IMR-90 (cell line): ENCODE measurements around the gene KAT6B. TPM values are rescaled to one million over a fixed set of nuclear protein-coding genes. Genes with fewer than 3 reads are reported as not detected.
A peak's percentile ranks its signal among the peaks of the same experiment; 100 is the strongest.

Experiments used
- ATAC-seq: fragments of 200-7000 bp; cut with Tn5 transposase; 2 replicates; pipeline ENCODE4 v1.9.1; 2020; ENCODE audit warnings: low read depth, mild to moderate bottlenecking, moderate library complexity
- BruUV-seq: library from RNA; stranded (reverse); fragments of 400-500 nt; replicated peaks from 2 replicates; lab custom pipeline; 2021; lab: Mats Ljungman, UMichigan
- CTCF ChIA-PET: fragments of 300-600 bp; formaldehyde crosslinking; extraction: SDS; loops from one replicate; lab custom pipeline; 2021; ENCODE audit warnings: antibody characterized with exemption; lab: Yijun Ruan, JAX
- POLR2A ChIA-PET: fragments of 300-600 bp; sonication (Branson Sonifier 250); formaldehyde crosslinking; loops from one replicate; lab custom pipeline; 2022; ENCODE audit warnings: antibody characterized with exemption; ENCODE audit not compliant: unreplicated experiment; lab: Charles Lee
- DNase-seq: peaks from one replicate; pipeline ENCODE4 v3.0.0; 2013
- H2AFZ ChIP-seq: replicated peaks from 2 replicates; pipeline ENCODE3; 2013; ENCODE audit warnings: low read length, mild to moderate bottlenecking; ENCODE audit not compliant: poor library complexity
- H2AK5ac ChIP-seq: 2 replicates; pipeline ENCODE4 v1.6.1; 2013; ENCODE audit warnings: low read depth, low read length, inconsistent platforms
- H2AK9ac ChIP-seq: replicated peaks from 2 replicates; pipeline ENCODE3; 2013; ENCODE audit warnings: mild to moderate bottlenecking, low read depth, low read length, moderate library complexity; ENCODE audit not compliant: poor library complexity
- H2BK120ac ChIP-seq: 2 replicates; pipeline ENCODE4 v1.6.1; 2013; ENCODE audit warnings: low read depth, low read length, inconsistent platforms
- H2BK15ac ChIP-seq: 3 replicates; pipeline ENCODE4 v1.6.1; 2013; ENCODE audit warnings: low read depth, low read length, inconsistent platforms
- H2BK20ac ChIP-seq: 2 replicates; pipeline ENCODE4 v1.6.1; 2013; ENCODE audit warnings: low read depth, mild to moderate bottlenecking, inconsistent platforms, low read length, moderate library complexity
- H2BK5ac ChIP-seq: 2 replicates; pipeline ENCODE4 v1.6.1; 2013; ENCODE audit warnings: mild to moderate bottlenecking, low read depth, low read length, inconsistent platforms; ENCODE audit not compliant: poor library complexity, severe bottlenecking
- H3K14ac ChIP-seq: replicated peaks from 2 replicates; pipeline ENCODE4 v1.6.1; 2013; ENCODE audit warnings: low read depth, low read length, inconsistent platforms
- H3K18ac ChIP-seq: 2 replicates; pipeline ENCODE4 v1.6.1; 2013; ENCODE audit warnings: low read depth, low read length, control low read depth
- H3K23ac ChIP-seq: 2 replicates; pipeline ENCODE4 v1.6.1; 2013; ENCODE audit warnings: low read depth, low read length, inconsistent platforms
- H3K27ac ChIP-seq: 2 replicates; pipeline ENCODE4 v1.5.1; 2013; ENCODE audit warnings: mild to moderate bottlenecking, control low read depth, low read length; ENCODE audit not compliant: insufficient read depth
- H3K27me3 ChIP-seq: 2 replicates; pipeline ENCODE4 v1.6.1; 2013; ENCODE audit warnings: low read length; ENCODE audit not compliant: control insufficient read depth, insufficient read depth
- H3K36me3 ChIP-seq: 2 replicates; pipeline ENCODE4 v1.6.1; 2013; ENCODE audit warnings: low read length, mixed read lengths; ENCODE audit not compliant: control insufficient read depth, insufficient read depth
- H3K4ac ChIP-seq: 2 replicates; pipeline ENCODE4 v1.6.1; 2013; ENCODE audit warnings: low read depth, low read length, inconsistent platforms
- H3K4me1 ChIP-seq: 2 replicates; pipeline ENCODE4 v1.6.1; 2013; ENCODE audit warnings: low read length, mixed read lengths; ENCODE audit not compliant: control insufficient read depth, insufficient read depth
- H3K4me2 ChIP-seq: 2 replicates; pipeline ENCODE4 v1.6.1; 2013; ENCODE audit warnings: low read depth, mild to moderate bottlenecking, control low read depth, low read length, moderate library complexity
- H3K4me3 ChIP-seq: 2 replicates; pipeline ENCODE4 v1.5.1; 2013; ENCODE audit warnings: low read depth, mild to moderate bottlenecking, control low read depth, low read length, moderate library complexity; ENCODE audit not compliant: insufficient read depth
- H3K56ac ChIP-seq: 2 replicates; pipeline ENCODE4 v1.6.1; 2013; ENCODE audit warnings: low read length, inconsistent platforms; ENCODE audit not compliant: insufficient read depth; ENCODE audit errors: extremely low read depth
- H3K79me1 ChIP-seq, 2 experiments: 2 replicates each; pipeline ENCODE4 v1.6.1; 2013; ENCODE audit warnings: low read length in 2 of 2, inconsistent platforms in 1 of 2, low read depth in 1 of 2
- H3K9ac ChIP-seq: 2 replicates; pipeline ENCODE4 v1.6.1; 2013; ENCODE audit warnings: low read depth, low read length, control low read depth
- H3K9me1 ChIP-seq: 2 replicates; pipeline ENCODE4 v1.6.1; 2013; ENCODE audit warnings: low read length, inconsistent platforms; ENCODE audit not compliant: insufficient read depth
- H3K9me3 ChIP-seq: 2 replicates; pipeline ENCODE4 v1.6.1; 2013; ENCODE audit warnings: low read length; ENCODE audit not compliant: control insufficient read depth, insufficient read depth
- H4K20me1 ChIP-seq: 2 replicates; pipeline ENCODE4 v1.6.1; 2013; ENCODE audit warnings: low read length, inconsistent platforms; ENCODE audit not compliant: insufficient read depth
- H4K5ac ChIP-seq: 2 replicates; pipeline ENCODE4 v1.6.1; 2013; ENCODE audit warnings: mild to moderate bottlenecking, low read depth, low read length, control low read depth
- H4K8ac ChIP-seq, 2 experiments: 2 replicates each; pipeline ENCODE4 v1.6.1; 2013; ENCODE audit warnings: low read depth in 2 of 2, low read length in 2 of 2, control low read depth in 1 of 2, inconsistent platforms in 1 of 2
- H4K91ac ChIP-seq: 2 replicates; pipeline ENCODE4 v1.6.1; 2013; ENCODE audit warnings: low read depth, low read length, inconsistent platforms; ENCODE audit not compliant: insufficient read depth
- BHLHE40 ChIP-seq: fragments of 150-350 bp; IDR thresholded peaks from 2 replicates; pipeline ENCODE4 v1.6.1; 2016; ENCODE audit warnings: mild to moderate bottlenecking, low read depth, low read length
- CHD1 ChIP-seq: IDR thresholded peaks from 2 replicates; pipeline ENCODE4 v1.6.1; 2012; ENCODE audit warnings: low read depth, low read length, improper control_type of control experiment
- ELK1 ChIP-seq: fragments of 150-350 bp; IDR thresholded peaks from 2 replicates; pipeline ENCODE4 v1.6.1; 2016; ENCODE audit warnings: low read depth, mild to moderate bottlenecking, low read length, moderate library complexity, borderline replicate concordance
- FOS ChIP-seq: fragments of 150-350 bp; IDR thresholded peaks from 2 replicates; pipeline ENCODE4 v1.6.1; 2016; ENCODE audit warnings: low read depth, low read length
- MAFK ChIP-seq: IDR thresholded peaks from 2 replicates; pipeline ENCODE4 v1.6.1; 2012; ENCODE audit warnings: low read depth, low read length, improper control_type of control experiment
- MAZ ChIP-seq: IDR thresholded peaks from 2 replicates; pipeline ENCODE4 v1.6.1; 2012; ENCODE audit warnings: low read depth, mild to moderate bottlenecking, low read length, improper control_type of control experiment, moderate library complexity, borderline replicate concordance
- MXI1 ChIP-seq: IDR thresholded peaks from 2 replicates; pipeline ENCODE4 v1.6.1; 2012; ENCODE audit warnings: low read depth, mild to moderate bottlenecking, low read length, moderate library complexity, borderline replicate concordance
- POLR2A ChIP-seq: IDR thresholded peaks from 2 replicates; pipeline ENCODE4 v1.6.1; 2012; ENCODE audit warnings: mild to moderate bottlenecking, low read depth, low read length
- RAD21 ChIP-seq: IDR thresholded peaks from 2 replicates; pipeline ENCODE4 v1.6.1; 2012; ENCODE audit warnings: low read length, improper control_type of control experiment
- RCOR1 ChIP-seq: IDR thresholded peaks from 2 replicates; pipeline ENCODE4 v1.6.1; 2012; ENCODE audit warnings: mild to moderate bottlenecking, low read length, improper control_type of control experiment; ENCODE audit not compliant: insufficient replicate concordance
- RFX5 ChIP-seq: IDR thresholded peaks from 2 replicates; pipeline ENCODE4 v1.8.0; 2012; ENCODE audit warnings: low read depth, mild to moderate bottlenecking, low read length, moderate library complexity
- SMC3 ChIP-seq: fragments of 150-350 bp; IDR thresholded peaks from 2 replicates; pipeline ENCODE4 v1.6.1; 2016; ENCODE audit warnings: low read depth, mild to moderate bottlenecking, antibody characterized with exemption, low read length, moderate library complexity
- USF2 ChIP-seq: fragments of 150-350 bp; IDR thresholded peaks from 2 replicates; pipeline ENCODE4 v1.6.1; 2017; ENCODE audit warnings: mild to moderate bottlenecking, antibody characterized with exemption, low read length, low read depth
- WGBS, 2 experiments: methylation state at CpG; one replicate each; pipeline versions ENCODE4 v1.1.5 to v1.1.7; 2013; ENCODE audit warnings: missing lambda C conversion rate in 2 of 2; ENCODE audit not compliant: insufficient read length in 1 of 2; ENCODE audit errors: extremely low coverage in 2 of 2; 5-methylcytosine and 5-hydroxymethylcytosine counted together
- dilution Hi-C: fragments of 300-500 bp; cut with HindIII; formaldehyde crosslinking; loops from one replicate; pipeline ENCODE4 v1.14.3; 2018; ENCODE audit warnings: low sequenced_read_pairs; ENCODE audit not compliant: unreplicated experiment
- in situ Hi-C: fragments of 300-500 bp; cut with MboI; formaldehyde crosslinking; loops from 3 replicates; pipeline ENCODE4 v1.14.3; 2019; ENCODE audit warnings: low sequenced_read_pairs, inconsistent platforms, mixed read lengths
- intact Hi-C: fragments of 100-400 bp; cut with micrococcal nuclease; formaldehyde crosslinking; loops from 2 replicates; pipeline ENCODE4 v1.10.0; 2022
- polyA plus RNA-seq, 3 experiments: library from polyadenylated mRNA; depleted of rRNA; stranded (reverse); fragments of >200 nt; gene quantifications; 2 replicates each; pipeline ENCODE4 v1.2.3, GENCODE V29; 2012; ENCODE audit warnings: low replicate concordance in 1 of 3
- total RNA-seq: library from RNA; depleted of rRNA; stranded (reverse); fragments of >200 nt; gene quantifications from 2 replicates; pipeline ENCODE4 v1.2.3, GENCODE V29; 2012

KAT6B gene
- total and polyA plus RNA-seq, 2 of the 4 experiments (the other 2 are of a cell fraction): 8.8 to 28.1 TPM

- peak overlapping the region; percentile 19; the same call in 1 of the 3 replicates for H2BK15ac ChIP-seq
Measured at GRCh38 chr10:74896788-74897527, 70.6 kb downstream of the KAT6B start.

More at GRCh38 chr10:74896788-74897527, 70.6 kb downstream of the KAT6B start:
- H4K5ac ChIP-seq: peak overlapping the region; percentile 80; the same call in 1 of the 2 replicates
- H2BK5ac ChIP-seq: peak overlapping the region; percentile 7
- H2BK20ac ChIP-seq: peak overlapping the region; percentile 2
- no peaks in the 10 kb centered on the region for H3K9me3 ChIP-seq
- dilution Hi-C loops: no loop called here
- peak overlapping the region; percentile 36; the same call in 1 of the 2 replicates for H3K4ac ChIP-seq
- BruUV-seq: no TSS peak
- peak overlapping the region; percentile 8; the same call in 1 of the 2 replicates for H4K91ac ChIP-seq
- TF ChIP-seq SMC3 (no peak), MAZ (no peak), CHD1 (no peak), POLR2A (no peak), MAFK (no peak), FOS (no peak), RCOR1 (no peak), USF2 (no peak), MXI1 (no peak), BHLHE40 (no peak), ELK1 (no peak), RFX5 (no peak), RAD21 (no peak)
- H3K27ac ChIP-seq: peak overlapping the region; percentile 87; the same call in 1 of the 2 replicates
- H3K4me1 ChIP-seq: peaks cover 15% of the 10 kb centered on the region
- in situ Hi-C loops: no loop called here
- H3K18ac ChIP-seq: peak overlapping the region; percentile 41; the same call in 1 of the 2 replicates
- peak overlapping the region in 1 of 2 experiments; percentile 49; a peak in 2 of 4 replicates for H4K8ac ChIP-seq
- H2AK9ac ChIP-seq: no peak overlapping the region
- H3K56ac ChIP-seq: no peak overlapping the region
- H3K36me3 ChIP-seq: no peaks in the 10 kb centered on the region; the same call in 1 of the 2 replicates
- H3K9ac ChIP-seq: no peak overlapping the region
- DNase-seq: no peak
- peaks cover 35 to 71% of the 10 kb centered on the region in 2 experiments for H3K79me1 ChIP-seq
- H4K20me1 ChIP-seq: peaks cover 12% of the 10 kb centered on the region; the same call in 1 of the 2 replicates
- H2AK5ac ChIP-seq: no peak overlapping the region
- CTCF ChIA-PET: interaction anchor here (0.7 kb wide), 1 partner anchor 24 kb away, joined by 3 read pairs; no protein-coding TSS in a partner anchor
- no peaks in the 10 kb centered on the region for H3K27me3 ChIP-seq
- no peak overlapping the region for H3K4me3 ChIP-seq
- H2AFZ ChIP-seq: no peak overlapping the region
- WGBS, 2 experiments: 80% methylated on average over 1 of the region's 5 CpGs; no CpG with 5 or more reads in 1 of the 2 experiments
- peak overlapping the region; percentile 65 for H3K14ac ChIP-seq
- H3K4me2 ChIP-seq: no peak overlapping the region
- intact Hi-C loops: no loop called here
- no peak overlapping the region for H3K23ac ChIP-seq
- POLR2A ChIA-PET: no interaction called here
- ATAC-seq: no peak
- peaks cover 21% of the 10 kb centered on the region for H3K9me1 ChIP-seq
- H2BK120ac ChIP-seq: peak overlapping the region; percentile 57
